GM10266 (cell line): Measurements from ENCODE around the gene CALR3.
"Not testable (repeated sequence)": the region's sequence is repeated elsewhere in the genome, so short reads cannot be mapped to it uniquely, and the experiment has no call there.

Source experiments
- DNase-seq: peaks from one replicate; pipeline ENCODE4 v3.0.0; 2012; ENCODE audit errors: extremely low spot score
- TF ChIP-seq, protein P1 (sequence below): IDR thresholded peaks from 2 replicates; pipeline ENCODE4 v1.5.1; 2012; ENCODE audit warnings: mild to moderate bottlenecking, low read depth; ENCODE audit not compliant: control insufficient read depth, insufficient read depth; ENCODE audit errors: missing control alignments

CALR3 gene

DNA sequence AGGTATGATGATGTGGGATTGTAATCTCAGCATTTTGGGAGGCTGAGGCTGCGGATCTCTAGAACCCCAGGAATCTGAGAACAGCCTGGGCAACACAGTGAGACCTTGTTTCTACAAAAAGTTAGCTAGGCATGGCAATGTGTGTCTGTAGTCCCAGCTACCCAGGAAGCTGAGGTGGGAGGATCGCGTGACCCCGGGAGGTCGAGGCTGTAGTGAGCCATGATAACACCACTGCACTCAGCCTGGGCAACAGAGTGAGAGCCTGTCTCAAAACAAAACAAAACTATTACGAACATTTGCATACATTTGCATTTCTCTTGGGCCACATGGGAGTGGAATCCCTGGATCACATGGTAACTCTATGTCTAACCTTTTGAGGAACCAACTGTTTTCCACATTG is 1.9 kb upstream of the CALR3 start:
- no peak for DNase-seq
- TF ChIP-seq, protein P1, sequence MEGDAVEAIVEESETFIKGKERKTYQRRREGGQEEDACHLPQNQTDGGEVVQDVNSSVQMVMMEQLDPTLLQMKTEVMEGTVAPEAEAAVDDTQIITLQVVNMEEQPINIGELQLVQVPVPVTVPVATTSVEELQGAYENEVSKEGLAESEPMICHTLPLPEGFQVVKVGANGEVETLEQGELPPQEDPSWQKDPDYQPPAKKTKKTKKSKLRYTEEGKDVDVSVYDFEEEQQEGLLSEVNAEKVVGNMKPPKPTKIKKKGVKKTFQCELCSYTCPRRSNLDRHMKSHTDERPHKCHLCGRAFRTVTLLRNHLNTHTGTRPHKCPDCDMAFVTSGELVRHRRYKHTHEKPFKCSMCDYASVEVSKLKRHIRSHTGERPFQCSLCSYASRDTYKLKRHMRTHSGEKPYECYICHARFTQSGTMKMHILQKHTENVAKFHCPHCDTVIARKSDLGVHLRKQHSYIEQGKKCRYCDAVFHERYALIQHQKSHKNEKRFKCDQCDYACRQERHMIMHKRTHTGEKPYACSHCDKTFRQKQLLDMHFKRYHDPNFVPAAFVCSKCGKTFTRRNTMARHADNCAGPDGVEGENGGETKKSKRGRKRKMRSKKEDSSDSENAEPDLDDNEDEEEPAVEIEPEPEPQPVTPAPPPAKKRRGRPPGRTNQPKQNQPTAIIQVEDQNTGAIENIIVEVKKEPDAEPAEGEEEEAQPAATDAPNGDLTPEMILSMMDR: no peak

DNA sequence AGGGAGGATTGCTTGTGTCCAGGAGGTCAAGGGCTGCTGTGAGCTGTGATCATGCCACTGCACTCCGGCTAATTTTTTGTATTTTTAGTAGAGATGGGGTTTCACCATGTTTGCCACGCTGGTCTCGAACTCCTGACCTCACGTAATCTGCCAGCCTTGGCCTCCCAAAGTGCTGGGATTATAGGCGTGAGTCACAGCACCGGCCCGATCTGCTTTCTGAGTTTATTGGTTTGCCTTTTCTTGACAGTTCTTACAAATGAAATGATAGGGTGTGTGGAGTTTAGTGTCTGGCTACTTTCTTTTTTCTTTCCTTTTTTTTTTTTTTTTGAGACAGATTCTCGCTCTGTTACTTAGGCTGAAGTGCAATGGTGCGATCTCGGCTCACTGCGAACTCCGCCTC is 1.1 kb upstream of the CALR3 start:
- no peak for DNase-seq
- TF ChIP-seq, protein P1: no peak

DNA sequence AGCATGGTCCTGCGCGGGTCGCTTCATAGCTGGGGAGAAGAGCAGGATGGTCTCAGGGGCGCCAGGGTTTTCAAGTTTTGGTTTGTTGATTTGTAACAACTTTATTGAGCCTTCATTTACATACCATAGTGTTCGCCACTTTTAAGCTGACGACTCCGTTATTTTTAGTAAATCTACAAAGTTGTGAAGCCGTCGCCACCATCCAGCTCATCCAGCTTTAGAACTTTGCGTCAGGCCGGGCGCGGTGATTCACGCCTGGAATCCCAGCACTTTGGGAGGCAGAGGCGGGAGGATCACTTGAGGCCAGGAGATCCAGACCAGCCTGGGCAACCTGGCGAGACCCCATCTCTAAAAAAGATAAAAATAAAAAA is 631 bp upstream of the CALR3 start:
- TF ChIP-seq, protein P1: no peak
- peak; percentile 1 for DNase-seq

DNA sequence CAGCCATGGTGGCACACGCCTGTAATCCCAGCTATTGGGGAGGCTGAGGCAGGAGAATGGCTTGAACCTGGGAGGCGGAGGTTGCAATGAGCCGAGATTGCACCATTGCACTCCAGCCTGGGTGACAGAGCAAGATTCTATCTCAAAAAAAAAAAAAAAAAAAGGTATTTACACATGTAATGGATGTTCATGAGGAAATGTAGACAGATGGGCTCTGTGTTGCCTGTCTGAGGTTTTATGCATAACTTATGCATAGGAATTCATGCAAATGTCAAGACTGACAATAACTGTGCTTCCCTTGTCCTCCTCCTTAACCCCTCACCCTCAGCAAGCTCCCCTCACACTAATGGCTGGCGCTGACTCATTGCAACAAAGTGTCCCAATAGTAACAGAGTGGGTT is 9.5 kb downstream of the CALR3 start:
- not testable (repeated sequence) for DNase-seq

DNA sequence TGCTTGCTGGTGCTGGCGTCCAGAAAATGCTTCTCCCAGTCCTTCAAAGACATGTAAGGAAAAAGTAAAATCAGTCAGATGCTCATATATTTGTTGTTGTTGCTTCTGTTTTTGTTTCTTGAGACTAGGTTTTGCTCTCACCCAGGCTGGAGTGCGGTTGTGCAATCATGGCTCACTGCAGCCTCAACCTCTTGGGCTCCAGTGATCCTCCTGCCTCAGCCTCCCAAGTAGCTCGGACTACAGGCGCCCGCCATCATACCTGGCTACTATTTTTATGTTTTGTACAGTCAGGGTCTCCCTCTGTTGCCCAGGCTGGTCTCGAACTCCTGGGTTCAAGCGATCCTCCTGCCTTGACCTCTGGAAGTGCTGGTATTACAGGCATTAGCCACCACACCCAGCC is 13.2 kb downstream of the CALR3 start:
- TF ChIP-seq, protein P1: no peak

DNA sequence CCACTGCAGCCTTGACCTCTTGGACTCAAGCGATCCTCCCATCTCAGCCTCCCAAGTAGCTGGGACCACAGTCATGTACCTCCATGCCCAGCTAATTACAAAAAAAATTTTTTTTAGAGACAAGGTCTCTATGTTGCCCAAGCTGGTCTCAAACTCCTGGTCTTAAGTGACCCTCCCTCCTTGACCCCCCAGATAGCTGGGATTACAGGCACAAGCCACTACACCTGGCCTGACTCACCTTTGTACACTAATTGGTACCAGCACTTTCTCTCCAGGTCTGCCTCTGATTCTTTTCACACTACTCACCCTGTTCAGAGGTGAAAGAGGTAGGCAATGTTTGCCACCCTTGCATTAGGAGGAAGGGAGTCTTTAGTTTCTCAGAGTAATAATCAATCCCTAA is 18.7 kb downstream of the CALR3 start:
- TF ChIP-seq, protein P1: no peak

More for the DNA sequence above, 13.2 kb downstream of the CALR3 start:
- no peak for DNase-seq

DNA sequence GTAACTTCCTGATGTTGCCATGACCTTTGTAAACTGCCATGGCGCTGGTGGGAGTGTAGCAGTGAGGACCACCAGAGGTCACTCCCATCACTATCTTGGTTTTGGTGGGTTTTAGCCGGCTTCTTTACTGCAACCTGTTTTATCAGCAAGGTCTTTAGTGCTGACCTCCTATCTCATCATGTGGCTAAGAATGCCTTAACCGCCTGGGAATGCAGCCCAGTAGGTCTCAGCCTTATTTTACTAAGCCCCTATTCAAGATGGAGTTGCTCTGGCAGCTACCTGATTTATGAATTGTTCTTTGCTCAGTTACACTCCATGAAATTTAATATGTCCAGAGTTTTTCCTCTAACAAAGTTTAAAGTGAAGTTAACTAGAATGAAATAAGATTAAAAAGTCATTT is 19.6 kb downstream of the CALR3 start:
- TF ChIP-seq, protein P1: no peak
- DNase-seq: no peak

More for the DNA sequence above, 18.7 kb downstream of the CALR3 start:
- DNase-seq: no peak

DNA sequence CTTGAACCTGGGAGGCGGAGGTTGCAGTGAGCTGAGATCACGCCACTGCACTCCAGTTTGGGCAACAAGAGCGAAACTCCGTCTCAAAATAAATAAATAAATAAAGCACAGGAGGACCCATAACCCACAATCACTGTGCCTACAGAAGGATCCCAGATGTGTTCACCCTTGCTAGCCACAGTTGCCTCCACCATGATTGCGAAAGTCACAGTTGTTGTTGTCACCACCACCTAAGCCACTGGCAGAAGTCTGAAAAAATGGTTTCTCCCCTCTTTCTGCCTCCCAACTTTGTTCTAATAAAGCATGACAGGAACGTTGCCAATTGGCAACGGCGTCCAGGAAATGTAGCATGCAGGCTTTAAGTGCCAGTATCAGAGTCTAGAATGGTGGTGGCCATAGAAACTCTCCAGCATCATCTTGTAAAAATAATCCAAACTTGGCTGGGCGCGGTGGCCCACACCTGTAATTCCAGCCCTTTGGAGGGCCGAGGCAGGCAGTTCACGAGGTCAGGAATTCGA is 22.0 kb downstream of the CALR3 start:
- TF ChIP-seq, protein P1: no peak
- DNase-seq: peak; percentile 1
